Measurements from ENCODE around the gene RAP2A.

Gene RAP2A

GRCh38 chr13:97430296-97430695 lies 3.7 kb upstream of the RAP2A start:
- no peak overlapping the region for H3K4me3 Mint-ChIP-seq
- ATAC-seq (replicated peaks) (no peak), DNase-seq (no peak)
- peaks cover 0 to 22% of the 10 kb centered on the region in 2 donors for H3K4me1 Mint-ChIP-seq (ENCODE audit: low read depth in 2 of 2)
- peaks cover 5 to 10% of the 10 kb centered on the region in 2 donors for H3K27me3 Mint-ChIP-seq
- H3K9me3 Mint-ChIP-seq: no peaks in the 10 kb centered on the region
- H3K36me3 Mint-ChIP-seq (ENCODE audit: insufficient read depth): peaks cover 15% of the 10 kb centered on the region
- no peak overlapping the region for H3K27ac Mint-ChIP-seq

GRCh38 chr13:97431171-97431764 lies 2.7 kb upstream of the RAP2A start:
- ATAC-seq (replicated peaks): no peak
- no peak for DNase-seq
- peaks cover 0 to 2% of the 10 kb centered on the region in 2 donors for H3K27me3 Mint-ChIP-seq
- no peak overlapping the region for H3K27ac Mint-ChIP-seq
- peak overlapping the region in 1 of 2 donors; percentile 99 for H3K4me3 Mint-ChIP-seq
- peaks cover 6 to 31% of the 10 kb centered on the region in 2 donors for H3K4me1 Mint-ChIP-seq (ENCODE audit: low read depth in 2 of 2)
- H3K9me3 Mint-ChIP-seq: no peaks in the 10 kb centered on the region
- peaks cover 15% of the 10 kb centered on the region for H3K36me3 Mint-ChIP-seq (ENCODE audit: insufficient read depth)

- H3K9me3 Mint-ChIP-seq: no peaks in the 10 kb centered on the region
- peaks cover 7 to 37% of the 10 kb centered on the region in 2 donors for H3K4me1 Mint-ChIP-seq (ENCODE audit: low read depth in 2 of 2)
- no peaks in the 10 kb centered on the region for H3K27me3 Mint-ChIP-seq
- H3K36me3 Mint-ChIP-seq (ENCODE audit: insufficient read depth): peaks cover 15% of the 10 kb centered on the region
- peak overlapping the region; percentile 81 to 99 for H3K4me3 Mint-ChIP-seq
- DNase-seq: no peak
- no peak for ATAC-seq (replicated peaks)
- H3K27ac Mint-ChIP-seq: peak overlapping the region; percentile 95 to 100
Observed at GRCh38 chr13:97432232-97432916, 1.6 kb upstream of the RAP2A start.

- Mint-ChIP-seq H3K27ac (peak overlapping the region; percentile 95 to 100), H3K4me1 (ENCODE audit: low read depth in 2 of 2) (peaks cover 7 to 37% of the 10 kb centered on the region in 2 donors), H3K9me3 (no peaks in the 10 kb centered on the region), H3K4me3 (peak overlapping the region; percentile 81 to 99), H3K36me3 (ENCODE audit: insufficient read depth) (peaks cover 15% of the 10 kb centered on the region), H3K27me3 (no peaks in the 10 kb centered on the region)
- DNase-seq (peak; percentile 99 to 100 (median 100)), ATAC-seq (replicated peaks) (peak; percentile 74)
Observed at GRCh38 chr13:97432917-97433726, 847 bp upstream of the RAP2A start.

- peaks cover 7 to 37% of the 10 kb centered on the region in 2 donors for H3K4me1 Mint-ChIP-seq (ENCODE audit: low read depth in 2 of 2)
- no peaks in the 10 kb centered on the region for H3K9me3 Mint-ChIP-seq
- H3K4me3 Mint-ChIP-seq: peak overlapping the region; percentile 80 to 93
- no peaks in the 10 kb centered on the region for H3K27me3 Mint-ChIP-seq
- peak overlapping the region; percentile 38 to 91 for H3K27ac Mint-ChIP-seq
- H3K36me3 Mint-ChIP-seq (ENCODE audit: insufficient read depth): peaks cover 15% of the 10 kb centered on the region
- ATAC-seq (replicated peaks) (no peak), DNase-seq (peak; percentile 31 to 34 (median 32))
Observed at GRCh38 chr13:97434397-97435201, 630 bp downstream of the RAP2A start.

GRCh38 chr13:97435323-97435722 lies 1.4 kb downstream of the RAP2A start:
- peak overlapping the region; percentile 80 to 93 for H3K4me3 Mint-ChIP-seq
- no peaks in the 10 kb centered on the region for H3K9me3 Mint-ChIP-seq
- H3K27me3 Mint-ChIP-seq: no peaks in the 10 kb centered on the region
- H3K27ac Mint-ChIP-seq: peak overlapping the region; percentile 38 to 91
- peaks cover 15% of the 10 kb centered on the region for H3K36me3 Mint-ChIP-seq (ENCODE audit: insufficient read depth)
- ATAC-seq (replicated peaks) (no peak), DNase-seq (no peak)
- H3K4me1 Mint-ChIP-seq (ENCODE audit: low read depth in 2 of 2): peaks cover 7 to 37% of the 10 kb centered on the region in 2 donors

GRCh38 chr13:97435794-97436193 lies 1.8 kb downstream of the RAP2A start:
- DNase-seq: no peak
- no peak for ATAC-seq (replicated peaks)
- H3K27me3 Mint-ChIP-seq: no peaks in the 10 kb centered on the region
- peak overlapping the region; percentile 80 to 93 for H3K4me3 Mint-ChIP-seq
- H3K27ac Mint-ChIP-seq: peak overlapping the region in 1 of 2 donors; percentile 66
- H3K36me3 Mint-ChIP-seq (ENCODE audit: insufficient read depth): peaks cover 15% of the 10 kb centered on the region
- no peaks in the 10 kb centered on the region for H3K9me3 Mint-ChIP-seq
- H3K4me1 Mint-ChIP-seq (ENCODE audit: low read depth in 2 of 2): peaks cover 7 to 37% of the 10 kb centered on the region in 2 donors

- Mint-ChIP-seq H3K4me1 (ENCODE audit: low read depth in 2 of 2) (peaks cover 9 to 33% of the 10 kb centered on the region in 2 donors), H3K9me3 (no peaks in the 10 kb centered on the region), H3K27me3 (no peaks in the 10 kb centered on the region), H3K4me3 (peak overlapping the region in 1 of 2 donors; percentile 93), H3K36me3 (ENCODE audit: insufficient read depth) (peaks cover 15% of the 10 kb centered on the region), H3K27ac (no peak overlapping the region)
- DNase-seq: no peak
- no peak for ATAC-seq (replicated peaks)
Observed at GRCh38 chr13:97436845-97437244, 2.9 kb downstream of the RAP2A start.

GRCh38 chr13:97437729-97438128 lies 3.8 kb downstream of the RAP2A start:
- Mint-ChIP-seq H3K4me1 (ENCODE audit: low read depth in 2 of 2) (peaks cover 9 to 25% of the 10 kb centered on the region in 2 donors), H3K9me3 (no peaks in the 10 kb centered on the region), H3K27me3 (no peaks in the 10 kb centered on the region), H3K4me3 (peak overlapping the region in 1 of 2 donors; percentile 2), H3K27ac (no peak overlapping the region), H3K36me3 (ENCODE audit: insufficient read depth) (peaks cover 11% of the 10 kb centered on the region)
- ATAC-seq (replicated peaks) (no peak), DNase-seq (no peak)

GRCh38 chr13:97438856-97439595 lies 5.1 kb downstream of the RAP2A start:
- Mint-ChIP-seq H3K27ac (no peak overlapping the region), H3K4me1 (ENCODE audit: low read depth in 2 of 2) (peaks cover 9 to 23% of the 10 kb centered on the region in 2 donors), H3K9me3 (no peaks in the 10 kb centered on the region), H3K4me3 (no peak overlapping the region), H3K27me3 (no peaks in the 10 kb centered on the region), H3K36me3 (ENCODE audit: insufficient read depth) (no peaks in the 10 kb centered on the region)
- DNase-seq (no peak), ATAC-seq (replicated peaks) (no peak)

- no peak overlapping the region for H3K27ac Mint-ChIP-seq
- H3K9me3 Mint-ChIP-seq: no peaks in the 10 kb centered on the region
- no peak for DNase-seq
- H3K36me3 Mint-ChIP-seq (ENCODE audit: insufficient read depth): peaks cover 4% of the 10 kb centered on the region
- no peaks in the 10 kb centered on the region for H3K27me3 Mint-ChIP-seq
- no peak overlapping the region for H3K4me3 Mint-ChIP-seq
- peaks cover 11 to 21% of the 10 kb centered on the region in 2 donors for H3K4me1 Mint-ChIP-seq (ENCODE audit: low read depth in 2 of 2)
- no peak for ATAC-seq (replicated peaks)
Observed at GRCh38 chr13:97440598-97441170, 6.7 kb downstream of the RAP2A start.

- Mint-ChIP-seq H3K27ac (no peak overlapping the region), H3K27me3 (no peaks in the 10 kb centered on the region), H3K4me1 (ENCODE audit: low read depth in 2 of 2) (peaks cover 9 to 18% of the 10 kb centered on the region in 2 donors), H3K9me3 (no peaks in the 10 kb centered on the region), H3K36me3 (ENCODE audit: insufficient read depth) (peaks cover 5% of the 10 kb centered on the region), H3K4me3 (no peak overlapping the region)
- ATAC-seq (replicated peaks): no peak
- no peak for DNase-seq
Observed at GRCh38 chr13:97441368-97441767, 7.4 kb downstream of the RAP2A start.

Data from effector memory CD8-positive, alpha-beta T cell (primary cell).